Hematopoietic multipotent progenitor cell treated with erythropoietin and hydrocortisone succinate and interleukin-3 and kit ligand, for 8 days (in vitro differentiated cells): ENCODE data around the gene CKLF.

Source experiments
- DNase-seq: peaks from one replicate; pipeline ENCODE4 v3.0.0-alpha.2; 2015

Gene CKLF

GRCh38 chr16:66517586-66518263 lies 34.7 kb upstream of the CKLF start:
- no peak for DNase-seq

- no peak for DNase-seq
Measured at GRCh38 chr16:66519482-66520373, 32.6 kb upstream of the CKLF start.

- peak; percentile 54 for DNase-seq
Measured at GRCh38 chr16:66520406-66521170, 31.8 kb upstream of the CKLF start.

- DNase-seq, result no peak
Measured at GRCh38 chr16:66521252-66521713, 31.1 kb upstream of the CKLF start.

- peak; percentile 78 for DNase-seq
Measured at GRCh38 chr16:66521951-66522771, 30.2 kb upstream of the CKLF start.

GRCh38 chr16:66522816-66523590 lies 29.4 kb upstream of the CKLF start:
- DNase-seq, result no peak

- peak; percentile 20 for DNase-seq
Measured at GRCh38 chr16:66523861-66524354, 28.5 kb upstream of the CKLF start.

GRCh38 chr16:66524601-66525164 lies 27.7 kb upstream of the CKLF start:
- DNase-seq, result peak; percentile 81

GRCh38 chr16:66525396-66526180 lies 26.8 kb upstream of the CKLF start:
- DNase-seq, result peak; percentile 80

GRCh38 chr16:66528294-66528693 lies 24.1 kb upstream of the CKLF start:
- no peak for DNase-seq

GRCh38 chr16:66529475-66529874 lies 22.9 kb upstream of the CKLF start:
- DNase-seq, result no peak

GRCh38 chr16:66534376-66534799 lies 18.0 kb upstream of the CKLF start:
- peak; percentile 76 for DNase-seq

GRCh38 chr16:66536525-66536924 lies 15.9 kb upstream of the CKLF start:
- no peak for DNase-seq

GRCh38 chr16:66537236-66537635 lies 15.1 kb upstream of the CKLF start:
- no peak for DNase-seq

- no peak for DNase-seq
Measured at GRCh38 chr16:66538910-66539309, 13.5 kb upstream of the CKLF start.

- DNase-seq, result no peak
Measured at GRCh38 chr16:66539623-66540469, 12.5 kb upstream of the CKLF start.

- no peak for DNase-seq
Measured at GRCh38 chr16:66541388-66542355, 10.7 kb upstream of the CKLF start.

- DNase-seq, result no peak
Measured at GRCh38 chr16:66542396-66542795, 10.0 kb upstream of the CKLF start.
